B cell (primary cell): ENCODE data around the gene PELI1. TPM values are rescaled to one million over a fixed set of nuclear protein-coding genes. Genes with fewer than 3 reads are reported as not detected.

ENCODE experiments used
- ATAC-seq: fragments of 200-7000 bp; cut with Tn5 transposase; one replicate; pipeline ENCODE4 v1.10.0; 2021; ENCODE audit warnings: low read depth, mild to moderate bottlenecking, moderate number of reproducible peaks, moderate library complexity
- CTCF ChIA-PET: fragments of 350-600 bp; sonication (Branson Sonifier 250); formaldehyde crosslinking; loops from one replicate; lab custom pipeline; 2021; ENCODE audit warnings: antibody characterized with exemption, inconsistent platforms; lab: Charles Lee
- POLR2A ChIA-PET: fragments of 350-600 bp; sonication (Branson Sonifier 250); formaldehyde crosslinking; loops from one replicate; lab custom pipeline; 2021; ENCODE audit warnings: antibody characterized with exemption; lab: Charles Lee
- DNase-seq: peaks from one replicate; pipeline ENCODE4 v3.0.0; 2013
- H2AFZ ChIP-seq: 2 replicates; pipeline ENCODE4 v1.6.1; 2012; ENCODE audit warnings: mild to moderate bottlenecking, low read depth, low read length; ENCODE audit not compliant: insufficient read depth, poor library complexity, severe bottlenecking
- H3K27ac ChIP-seq, 2 donors: 1 replicate in 1 of 2; 2 replicates in 1 of 2; pipeline ENCODE4 v1.5.1; 2012 to 2013; ENCODE audit warnings: low read length in 2 of 2, mild to moderate bottlenecking in 2 of 2, moderate library complexity in 1 of 2
- H3K27me3 ChIP-seq, 4 experiments: fragments of 200-600 bp in 1 of 4; sonication (generic) in 1 of 4; replicated peaks in 1 of 4; 1 replicate in 2 of 4; 2 replicates in 2 of 4; pipeline versions ENCODE4 v1.6.1 to v1.7.0; 2013 to 2016; ENCODE audit warnings: low read length in 3 of 4, mild to moderate bottlenecking in 2 of 4, mixed read lengths in 1 of 4, moderate library complexity in 1 of 4; ENCODE audit not compliant: insufficient read depth in 4 of 4, control insufficient read depth in 3 of 4; ENCODE audit errors: control extremely low read depth in 1 of 4
- H3K36me3 ChIP-seq, 2 experiments: replicated peaks in 1 of 2; 1 replicate in 1 of 2; 2 replicates in 1 of 2; pipeline versions ENCODE4 v1.6.1 to v1.7.1; 2013; ENCODE audit warnings: low read length in 1 of 2; ENCODE audit not compliant: insufficient read depth in 2 of 2, control insufficient read depth in 1 of 2; ENCODE audit errors: control extremely low read depth in 1 of 2, extremely low read depth in 1 of 2
- H3K4me1 ChIP-seq, 2 donors: fragments of 200-600 bp in 1 of 2; sonication (generic) in 1 of 2; 1 replicate in 1 of 2; 2 replicates in 1 of 2; pipeline versions ENCODE4 v1.5.1 to v1.6.1; 2013 to 2017; ENCODE audit warnings: low read length in 2 of 2; ENCODE audit not compliant: control insufficient read depth in 2 of 2, insufficient read depth in 2 of 2
- H3K4me2 ChIP-seq: replicated peaks from 2 replicates; pipeline ENCODE3; 2012; ENCODE audit warnings: mild to moderate bottlenecking, low read depth, low read length; ENCODE audit not compliant: poor library complexity, severe bottlenecking
- H3K4me3 ChIP-seq, 5 experiments: fragments of 200-600 bp in 1 of 5; sonication (generic) in 1 of 5; 1 replicate in 3 of 5; 2 replicates in 2 of 5; pipeline versions ENCODE4 v1.5.1 to v1.7.0; 2011 to 2016; ENCODE audit warnings: low read length in 4 of 5, mild to moderate bottlenecking in 4 of 5, low read depth in 2 of 5, control low read depth in 1 of 5, moderate library complexity in 1 of 5; ENCODE audit not compliant: insufficient read depth in 1 of 5; ENCODE audit errors: control extremely low read depth in 1 of 5, extremely low read depth in 1 of 5
- H3K79me2 ChIP-seq: fragments of 200-600 bp; sonication (generic); one replicate; pipeline ENCODE4 v1.6.0; 2016; ENCODE audit warnings: low read length; ENCODE audit not compliant: control insufficient read depth, insufficient read depth
- H3K9ac ChIP-seq: fragments of 200-600 bp; sonication (generic); 2 replicates; pipeline ENCODE4 v1.6.1; 2017; ENCODE audit warnings: mild to moderate bottlenecking, low read length, moderate library complexity
- H3K9me3 ChIP-seq, 3 donors: one replicate each; pipeline versions ENCODE4 v1.6.1 to v1.7.1; 2013; ENCODE audit warnings: low read length in 2 of 3; ENCODE audit not compliant: control insufficient read depth in 2 of 3, insufficient read depth in 1 of 3; ENCODE audit errors: control extremely low read depth in 1 of 3
- H4K20me1 ChIP-seq: 2 replicates; pipeline ENCODE4 v1.6.0; 2012; ENCODE audit warnings: mild to moderate bottlenecking, low read length; ENCODE audit not compliant: insufficient read depth, control insufficient read depth, poor library complexity, severe bottlenecking
- H3K27ac Mint-ChIP-seq: one replicate; pipeline ENCODE4 v1.8.0; 2021; ENCODE audit warnings: mixed read lengths
- H3K27me3 Mint-ChIP-seq: one replicate; pipeline ENCODE4 v1.8.0; 2021; ENCODE audit warnings: mixed read lengths
- H3K4me1 Mint-ChIP-seq: one replicate; pipeline ENCODE4 v1.8.0; 2021; ENCODE audit warnings: mixed read lengths
- H3K4me3 Mint-ChIP-seq: one replicate; pipeline ENCODE4 v1.8.0; 2021; ENCODE audit warnings: mixed read lengths
- H3K9me3 Mint-ChIP-seq: one replicate; pipeline ENCODE4 v1.8.0; 2022; ENCODE audit warnings: mixed read lengths; ENCODE audit not compliant: insufficient read depth
- EZH2 ChIP-seq: IDR thresholded peaks from 2 replicates; pipeline ENCODE4 v1.6.1; 2012; ENCODE audit warnings: borderline replicate concordance, low read depth, mild to moderate bottlenecking, moderate library complexity, low read length; ENCODE audit not compliant: insufficient read depth, poor library complexity, severe bottlenecking
- WGBS: methylation state at CpG from one replicate; pipeline ENCODE4 v1.1.5; 2013; ENCODE audit warnings: missing lambda C conversion rate; ENCODE audit not compliant: insufficient coverage; 5-methylcytosine and 5-hydroxymethylcytosine counted together
- intact Hi-C: fragments of 100-400 bp; cut with micrococcal nuclease; formaldehyde crosslinking; loops from one replicate; pipeline ENCODE4 v1.10.0; 2022
- polyA plus RNA-seq: library from polyadenylated mRNA; depleted of rRNA; stranded (reverse); fragments of >200 nt; gene quantifications from 2 replicates; pipeline ENCODE4 v1.2.3, GENCODE V29; 2012
- total RNA-seq, 2 donors: library from RNA; stranded (reverse); fragments of 120-200 nt in 1 of 2; gene quantifications; 1 replicate in 1 of 2; 2 replicates in 1 of 2; pipeline versions ENCODE4 v1.2.3 to v1.2.4, GENCODE V29; 2013 to 2022
- TF ChIP-seq, protein P1 (sequence below): fragments of 200-600 bp; IDR thresholded peaks from one replicate; pipeline ENCODE4 v1.8.0; 2022; ENCODE audit warnings: antibody characterized with exemption, mild to moderate bottlenecking

PELI1 gene
- total and polyA plus RNA-seq, 2 donors (not counting 1 experiment from before 2014, with no cell fraction given) = 45.3 to 115 TPM

DNA sequence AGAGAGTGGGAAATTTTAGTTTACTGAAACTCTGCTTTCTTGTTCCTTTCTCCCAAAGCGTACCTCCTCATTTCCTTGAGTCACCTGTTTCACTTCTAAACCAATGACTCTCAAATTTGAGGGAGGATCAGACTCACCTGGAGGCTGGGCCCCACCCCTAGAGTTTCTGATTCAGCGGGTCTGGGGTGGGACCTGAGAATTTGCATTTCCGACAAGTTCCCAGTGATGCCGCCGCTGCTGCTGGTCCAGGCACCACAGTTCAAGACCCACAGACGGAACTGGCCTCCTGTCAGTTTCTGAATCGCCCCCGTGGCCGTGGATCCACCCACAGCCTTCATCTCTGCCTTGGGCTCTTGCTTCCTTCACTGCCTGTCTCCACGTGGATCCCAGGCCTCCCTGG is 44.9 kb upstream of the PELI1 start:
- Mint-ChIP-seq H3K4me3 (no peak overlapping the region), H3K27ac (no peak overlapping the region), H3K27me3 (peaks cover 3% of the 10 kb centered on the region), H3K4me1 (peaks cover 46% of the 10 kb centered on the region), H3K9me3 (no peaks in the 10 kb centered on the region)
- no peak for DNase-seq
- no peaks in the 10 kb centered on the region for H4K20me1 ChIP-seq
- 84% methylated on average over 8 of the region's 10 CpGs for WGBS
- peaks cover 0 to 8% (median 3%) of the 10 kb centered on the region in 4 experiments for H3K27me3 ChIP-seq
- ChIA-PET POLR2A (no interaction called here), CTCF (no interaction called here)
- intact Hi-C loops = no loop called here
- H3K4me3 ChIP-seq = no peak overlapping the region
- no peak for TF ChIP-seq EZH2
- TF ChIP-seq, protein P1, sequence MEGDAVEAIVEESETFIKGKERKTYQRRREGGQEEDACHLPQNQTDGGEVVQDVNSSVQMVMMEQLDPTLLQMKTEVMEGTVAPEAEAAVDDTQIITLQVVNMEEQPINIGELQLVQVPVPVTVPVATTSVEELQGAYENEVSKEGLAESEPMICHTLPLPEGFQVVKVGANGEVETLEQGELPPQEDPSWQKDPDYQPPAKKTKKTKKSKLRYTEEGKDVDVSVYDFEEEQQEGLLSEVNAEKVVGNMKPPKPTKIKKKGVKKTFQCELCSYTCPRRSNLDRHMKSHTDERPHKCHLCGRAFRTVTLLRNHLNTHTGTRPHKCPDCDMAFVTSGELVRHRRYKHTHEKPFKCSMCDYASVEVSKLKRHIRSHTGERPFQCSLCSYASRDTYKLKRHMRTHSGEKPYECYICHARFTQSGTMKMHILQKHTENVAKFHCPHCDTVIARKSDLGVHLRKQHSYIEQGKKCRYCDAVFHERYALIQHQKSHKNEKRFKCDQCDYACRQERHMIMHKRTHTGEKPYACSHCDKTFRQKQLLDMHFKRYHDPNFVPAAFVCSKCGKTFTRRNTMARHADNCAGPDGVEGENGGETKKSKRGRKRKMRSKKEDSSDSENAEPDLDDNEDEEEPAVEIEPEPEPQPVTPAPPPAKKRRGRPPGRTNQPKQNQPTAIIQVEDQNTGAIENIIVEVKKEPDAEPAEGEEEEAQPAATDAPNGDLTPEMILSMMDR = no peak
- H3K36me3 ChIP-seq = no peaks in the 10 kb centered on the region
- H3K9ac ChIP-seq = no peak overlapping the region
- no peak overlapping the region for H3K4me2 ChIP-seq
- no peak overlapping the region for H3K27ac ChIP-seq
- H2AFZ ChIP-seq = no peak overlapping the region
- no peaks in the 10 kb centered on the region for H3K79me2 ChIP-seq
- ATAC-seq = no peak
- peaks cover 25 to 34% of the 10 kb centered on the region in 2 donors for H3K4me1 ChIP-seq
- H3K9me3 ChIP-seq = no peaks in the 10 kb centered on the region

DNA sequence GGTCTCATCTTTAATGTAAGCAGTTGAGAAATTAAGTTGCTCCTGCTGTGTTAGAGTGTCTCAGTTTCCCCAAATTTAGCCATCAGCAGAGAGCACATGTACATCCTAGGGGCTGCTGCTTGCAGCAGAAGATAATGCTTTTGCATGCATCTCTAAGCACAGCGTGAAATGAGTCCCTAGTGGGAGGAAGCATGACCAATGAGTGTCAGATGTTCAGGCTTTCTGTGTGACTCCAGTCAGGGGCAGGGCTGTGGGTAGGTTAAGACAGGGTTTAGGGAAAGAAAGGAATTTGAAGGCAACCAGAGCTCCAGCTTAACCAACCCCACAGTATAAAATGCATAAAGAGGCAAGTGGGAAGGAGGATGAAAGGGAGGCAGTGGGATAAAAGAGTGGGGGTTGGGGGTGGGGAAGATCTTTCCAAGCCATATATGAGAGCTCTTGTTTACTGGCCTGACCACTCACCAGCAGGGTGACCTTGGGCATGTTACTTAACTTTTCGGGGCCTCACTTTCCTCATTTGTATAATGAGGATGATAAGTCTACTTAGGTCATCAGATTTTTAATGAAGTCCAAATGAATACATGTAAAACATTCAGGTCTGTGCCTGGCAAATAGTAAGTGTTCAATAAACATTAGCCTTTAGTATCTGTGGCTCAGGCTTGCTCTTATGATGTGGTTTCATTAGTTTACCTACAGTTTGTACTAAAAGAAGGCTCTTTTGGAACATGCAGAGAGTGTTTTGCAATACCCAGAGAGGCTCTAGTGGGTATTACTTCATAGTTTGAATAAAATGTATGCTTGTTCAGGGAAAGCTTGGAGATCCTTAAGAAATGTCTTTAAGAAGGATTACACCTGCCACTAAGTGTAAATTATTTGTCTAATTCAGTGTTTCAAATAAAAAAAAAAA is 42.7 kb upstream of the PELI1 start:
- Histone ChIP-seq H3K79me2 (no peaks in the 10 kb centered on the region), H4K20me1 (no peaks in the 10 kb centered on the region), H3K4me3 (no peak overlapping the region), H3K27me3 (peaks cover 0 to 8% (median 3%) of the 10 kb centered on the region in 4 experiments), H3K9ac (no peak overlapping the region), H3K27ac (no peak overlapping the region), H3K4me1 (peaks cover 15 to 19% of the 10 kb centered on the region in 2 donors), H3K9me3 (no peaks in the 10 kb centered on the region), H3K4me2 (no peak overlapping the region), H3K36me3 (no peaks in the 10 kb centered on the region), H2AFZ (no peak overlapping the region)
- Mint-ChIP-seq H3K4me3 (no peak overlapping the region), H3K9me3 (no peaks in the 10 kb centered on the region), H3K4me1 (peaks cover 34% of the 10 kb centered on the region), H3K27ac (no peak overlapping the region), H3K27me3 (peaks cover 6% of the 10 kb centered on the region)
- intact Hi-C loops = no loop called here
- CTCF ChIA-PET = interaction anchor here (1.1 kb wide), 1 partner anchor 14 kb away, joined by 3 read pairs; no protein-coding TSS in a partner anchor
- TF ChIP-seq, protein P1 = no peak
- no peak for TF ChIP-seq EZH2
- POLR2A ChIA-PET = no interaction called here
- ATAC-seq (peak; percentile 65), DNase-seq (no peak)
- no CpG with 5 or more reads among the region's 2 CpGs for WGBS
